Effector memory CD4-positive, alpha-beta T cell (primary cell): ENCODE data around the gene OTULINL.

Experiments used
- DNase-seq, 3 donors: peaks; one replicate each; pipeline ENCODE4 v3.0.0-alpha.2; 2020
- H3K27ac ChIP-seq: 2 replicates; pipeline ENCODE4 v1.7.0; 2013; ENCODE audit warnings: mild to moderate bottlenecking, low read length, moderate library complexity; ENCODE audit not compliant: insufficient read depth, poor library complexity, severe bottlenecking
- H3K27me3 ChIP-seq: replicated peaks from 2 replicates; pipeline ENCODE4 v1.7.0; 2013; ENCODE audit warnings: mild to moderate bottlenecking, low read length; ENCODE audit not compliant: insufficient read depth, control insufficient read depth, poor library complexity, severe bottlenecking
- H3K36me3 ChIP-seq: 2 replicates; pipeline ENCODE4 v1.7.0; 2013; ENCODE audit warnings: mild to moderate bottlenecking, low read length, moderate library complexity; ENCODE audit not compliant: control insufficient read depth, insufficient read depth
- H3K4me1 ChIP-seq: 2 replicates; pipeline ENCODE4 v1.7.0; 2013; ENCODE audit warnings: low read length, mild to moderate bottlenecking; ENCODE audit not compliant: control insufficient read depth, insufficient read depth, poor library complexity, severe bottlenecking
- H3K4me3 ChIP-seq: 2 replicates; pipeline ENCODE4 v1.7.0; 2013; ENCODE audit warnings: low read length, low read depth, mild to moderate bottlenecking; ENCODE audit not compliant: insufficient read depth, poor library complexity, severe bottlenecking
- H3K9me3 ChIP-seq: 2 replicates; pipeline ENCODE4 v1.7.0; 2013; ENCODE audit warnings: mild to moderate bottlenecking, low read length, moderate library complexity; ENCODE audit not compliant: control insufficient read depth

OTULINL gene

GRCh38 chr5:14557203-14557770 lies 24.3 kb upstream of the OTULINL start:
- H3K27ac ChIP-seq: no peak overlapping the region
- no peaks in the 10 kb centered on the region for H3K4me1 ChIP-seq
- no peaks in the 10 kb centered on the region for H3K36me3 ChIP-seq
- DNase-seq: no peak
- no peaks in the 10 kb centered on the region for H3K27me3 ChIP-seq
- H3K9me3 ChIP-seq: no peaks in the 10 kb centered on the region
- H3K4me3 ChIP-seq: no peak overlapping the region

GRCh38 chr5:14557791-14558415 lies 23.7 kb upstream of the OTULINL start:
- Histone ChIP-seq H3K4me3 (no peak overlapping the region), H3K27me3 (no peaks in the 10 kb centered on the region), H3K9me3 (no peaks in the 10 kb centered on the region), H3K4me1 (no peaks in the 10 kb centered on the region), H3K36me3 (no peaks in the 10 kb centered on the region), H3K27ac (no peak overlapping the region)
- DNase-seq: no peak

- Histone ChIP-seq H3K36me3 (no peaks in the 10 kb centered on the region), H3K4me3 (no peak overlapping the region), H3K9me3 (no peaks in the 10 kb centered on the region), H3K27me3 (no peaks in the 10 kb centered on the region), H3K4me1 (no peaks in the 10 kb centered on the region), H3K27ac (no peak overlapping the region)
- DNase-seq: no peak
Measured at GRCh38 chr5:14560091-14560595, 21.4 kb upstream of the OTULINL start.

GRCh38 chr5:14561741-14562140 lies 19.9 kb upstream of the OTULINL start:
- Histone ChIP-seq H3K36me3 (no peaks in the 10 kb centered on the region), H3K27me3 (no peaks in the 10 kb centered on the region), H3K4me1 (no peaks in the 10 kb centered on the region), H3K4me3 (no peak overlapping the region), H3K9me3 (no peaks in the 10 kb centered on the region), H3K27ac (no peak overlapping the region)
- no peak for DNase-seq

GRCh38 chr5:14568333-14568732 lies 13.3 kb upstream of the OTULINL start:
- Histone ChIP-seq H3K4me3 (no peak overlapping the region), H3K27ac (no peak overlapping the region), H3K36me3 (no peaks in the 10 kb centered on the region), H3K27me3 (no peaks in the 10 kb centered on the region), H3K4me1 (no peaks in the 10 kb centered on the region), H3K9me3 (no peaks in the 10 kb centered on the region)
- no peak for DNase-seq

GRCh38 chr5:14569948-14570691 lies 11.5 kb upstream of the OTULINL start:
- H3K9me3 ChIP-seq: no peaks in the 10 kb centered on the region
- no peaks in the 10 kb centered on the region for H3K27me3 ChIP-seq
- no peak overlapping the region for H3K27ac ChIP-seq
- H3K4me1 ChIP-seq: no peaks in the 10 kb centered on the region
- H3K36me3 ChIP-seq: no peaks in the 10 kb centered on the region
- no peak for DNase-seq
- no peak overlapping the region for H3K4me3 ChIP-seq

- no peaks in the 10 kb centered on the region for H3K9me3 ChIP-seq
- no peak overlapping the region for H3K27ac ChIP-seq
- no peaks in the 10 kb centered on the region for H3K4me1 ChIP-seq
Measured at GRCh38 chr5:14571901-14572300, 9.7 kb upstream of the OTULINL start.

GRCh38 chr5:14572385-14572784 lies 9.2 kb upstream of the OTULINL start:
- Histone ChIP-seq H3K4me1 (no peaks in the 10 kb centered on the region), H3K27me3 (no peaks in the 10 kb centered on the region), H3K4me3 (no peak overlapping the region), H3K9me3 (no peaks in the 10 kb centered on the region), H3K36me3 (no peaks in the 10 kb centered on the region), H3K27ac (no peak overlapping the region)
- DNase-seq: no peak

More at GRCh38 chr5:14571901-14572300, 9.7 kb upstream of the OTULINL start:
- H3K4me3 ChIP-seq: no peak overlapping the region
- no peaks in the 10 kb centered on the region for H3K27me3 ChIP-seq
- H3K36me3 ChIP-seq: no peaks in the 10 kb centered on the region
- no peak for DNase-seq

- Histone ChIP-seq H3K9me3 (no peaks in the 10 kb centered on the region), H3K4me3 (no peak overlapping the region), H3K27me3 (no peaks in the 10 kb centered on the region), H3K4me1 (no peaks in the 10 kb centered on the region), H3K27ac (no peak overlapping the region), H3K36me3 (no peaks in the 10 kb centered on the region)
- no peak for DNase-seq
Measured at GRCh38 chr5:14572836-14573235, 8.8 kb upstream of the OTULINL start.

- no peak overlapping the region for H3K27ac ChIP-seq
- DNase-seq: no peak
- no peaks in the 10 kb centered on the region for H3K9me3 ChIP-seq
- no peaks in the 10 kb centered on the region for H3K4me1 ChIP-seq
- no peaks in the 10 kb centered on the region for H3K27me3 ChIP-seq
- H3K36me3 ChIP-seq: no peaks in the 10 kb centered on the region
- H3K4me3 ChIP-seq: no peak overlapping the region
Measured at GRCh38 chr5:14574096-14574495, 7.5 kb upstream of the OTULINL start.
